ENCODE data around the gene SCIN.
"Not testable (repeated sequence)": the region's sequence is repeated elsewhere in the genome, so short reads cannot be mapped to it uniquely, and the experiment has no call there.

DNA sequence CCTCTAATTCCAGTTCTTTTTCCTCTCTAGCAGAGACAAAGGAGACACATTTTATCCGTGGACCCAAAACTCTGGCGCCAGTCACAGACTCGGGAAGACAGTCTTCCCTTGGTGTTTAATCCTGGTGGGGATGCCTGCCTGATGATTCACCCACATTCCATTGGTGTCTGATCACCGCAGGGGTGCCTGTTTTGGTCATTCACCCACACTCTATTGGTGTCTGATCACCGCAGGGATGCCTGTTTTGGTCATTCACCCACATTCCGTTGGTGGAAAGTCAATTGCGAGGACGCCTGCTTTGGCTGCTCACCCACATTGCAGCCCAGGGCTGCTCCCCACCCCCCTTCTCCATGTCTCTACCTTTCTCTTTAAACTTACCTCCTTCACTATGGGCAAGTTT, 89.9 kb downstream of the SCIN start:
- TF ChIP-seq SIN3A (IDR thresholded peaks at IDR 0.05; ENCODE audit: borderline replicate concordance, insufficient read depth, low read depth, low read length); POLR2AphosphoS5 (IDR thresholded peaks at IDR 0.05; ENCODE audit: low read depth, low read length); TCF7L2 (IDR thresholded peaks at IDR 0.05; ENCODE audit: low read depth, low read length): not testable (repeated sequence)
- TF ChIP-seq, protein P1, sequence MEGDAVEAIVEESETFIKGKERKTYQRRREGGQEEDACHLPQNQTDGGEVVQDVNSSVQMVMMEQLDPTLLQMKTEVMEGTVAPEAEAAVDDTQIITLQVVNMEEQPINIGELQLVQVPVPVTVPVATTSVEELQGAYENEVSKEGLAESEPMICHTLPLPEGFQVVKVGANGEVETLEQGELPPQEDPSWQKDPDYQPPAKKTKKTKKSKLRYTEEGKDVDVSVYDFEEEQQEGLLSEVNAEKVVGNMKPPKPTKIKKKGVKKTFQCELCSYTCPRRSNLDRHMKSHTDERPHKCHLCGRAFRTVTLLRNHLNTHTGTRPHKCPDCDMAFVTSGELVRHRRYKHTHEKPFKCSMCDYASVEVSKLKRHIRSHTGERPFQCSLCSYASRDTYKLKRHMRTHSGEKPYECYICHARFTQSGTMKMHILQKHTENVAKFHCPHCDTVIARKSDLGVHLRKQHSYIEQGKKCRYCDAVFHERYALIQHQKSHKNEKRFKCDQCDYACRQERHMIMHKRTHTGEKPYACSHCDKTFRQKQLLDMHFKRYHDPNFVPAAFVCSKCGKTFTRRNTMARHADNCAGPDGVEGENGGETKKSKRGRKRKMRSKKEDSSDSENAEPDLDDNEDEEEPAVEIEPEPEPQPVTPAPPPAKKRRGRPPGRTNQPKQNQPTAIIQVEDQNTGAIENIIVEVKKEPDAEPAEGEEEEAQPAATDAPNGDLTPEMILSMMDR (IDR thresholded peaks at IDR 0.05): not testable (repeated sequence)
- TF ChIP-seq, protein P2, sequence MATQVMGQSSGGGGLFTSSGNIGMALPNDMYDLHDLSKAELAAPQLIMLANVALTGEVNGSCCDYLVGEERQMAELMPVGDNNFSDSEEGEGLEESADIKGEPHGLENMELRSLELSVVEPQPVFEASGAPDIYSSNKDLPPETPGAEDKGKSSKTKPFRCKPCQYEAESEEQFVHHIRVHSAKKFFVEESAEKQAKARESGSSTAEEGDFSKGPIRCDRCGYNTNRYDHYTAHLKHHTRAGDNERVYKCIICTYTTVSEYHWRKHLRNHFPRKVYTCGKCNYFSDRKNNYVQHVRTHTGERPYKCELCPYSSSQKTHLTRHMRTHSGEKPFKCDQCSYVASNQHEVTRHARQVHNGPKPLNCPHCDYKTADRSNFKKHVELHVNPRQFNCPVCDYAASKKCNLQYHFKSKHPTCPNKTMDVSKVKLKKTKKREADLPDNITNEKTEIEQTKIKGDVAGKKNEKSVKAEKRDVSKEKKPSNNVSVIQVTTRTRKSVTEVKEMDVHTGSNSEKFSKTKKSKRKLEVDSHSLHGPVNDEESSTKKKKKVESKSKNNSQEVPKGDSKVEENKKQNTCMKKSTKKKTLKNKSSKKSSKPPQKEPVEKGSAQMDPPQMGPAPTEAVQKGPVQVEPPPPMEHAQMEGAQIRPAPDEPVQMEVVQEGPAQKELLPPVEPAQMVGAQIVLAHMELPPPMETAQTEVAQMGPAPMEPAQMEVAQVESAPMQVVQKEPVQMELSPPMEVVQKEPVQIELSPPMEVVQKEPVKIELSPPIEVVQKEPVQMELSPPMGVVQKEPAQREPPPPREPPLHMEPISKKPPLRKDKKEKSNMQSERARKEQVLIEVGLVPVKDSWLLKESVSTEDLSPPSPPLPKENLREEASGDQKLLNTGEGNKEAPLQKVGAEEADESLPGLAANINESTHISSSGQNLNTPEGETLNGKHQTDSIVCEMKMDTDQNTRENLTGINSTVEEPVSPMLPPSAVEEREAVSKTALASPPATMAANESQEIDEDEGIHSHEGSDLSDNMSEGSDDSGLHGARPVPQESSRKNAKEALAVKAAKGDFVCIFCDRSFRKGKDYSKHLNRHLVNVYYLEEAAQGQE (IDR thresholded peaks at IDR 0.05; ENCODE audit: insufficient read depth in 1 of 2, low read depth in 2 of 2, low read length in 1 of 2): not testable (repeated sequence)

All from Panc1 (cell line).